HG03060 (cell line): Measurements from ENCODE around the gene ZNF217.
"Not testable (repeated sequence)": the region's sequence is repeated elsewhere in the genome, so short reads cannot be mapped to it uniquely, and the experiment has no call there.

Experiments used
- ATAC-seq: cut with Tn5 transposase; IDR thresholded peaks from one replicate; pipeline ENCODE4 v1.9.1; 2021; ENCODE audit warnings: low read depth, moderate number of reproducible peaks; ENCODE audit not compliant: unreplicated experiment

Gene ZNF217

GRCh38 chr20:53622247-53623133 lies 28.9 kb upstream of the ZNF217 start:
- ATAC-seq: no peak

- no peak for ATAC-seq
Observed at GRCh38 chr20:53621482-53622246, 28.0 kb upstream of the ZNF217 start.

GRCh38 chr20:53618490-53619000 lies 24.9 kb upstream of the ZNF217 start:
- ATAC-seq: not testable (repeated sequence)

GRCh38 chr20:53617791-53618489 lies 24.3 kb upstream of the ZNF217 start:
- ATAC-seq: no peak

GRCh38 chr20:53616489-53616888 lies 22.9 kb upstream of the ZNF217 start:
- ATAC-seq: not testable (repeated sequence)

GRCh38 chr20:53613748-53614147 lies 20.1 kb upstream of the ZNF217 start:
- no peak for ATAC-seq

GRCh38 chr20:53612289-53612688 lies 18.6 kb upstream of the ZNF217 start:
- not testable (repeated sequence) for ATAC-seq

- ATAC-seq: no peak
Observed at GRCh38 chr20:53611449-53611894, 17.8 kb upstream of the ZNF217 start.

GRCh38 chr20:53609491-53610445 lies 16.1 kb upstream of the ZNF217 start:
- no peak for ATAC-seq

- no peak for ATAC-seq
Observed at GRCh38 chr20:53608456-53609452, 15.1 kb upstream of the ZNF217 start.

GRCh38 chr20:53608071-53608455 lies 14.4 kb upstream of the ZNF217 start:
- ATAC-seq: no peak

GRCh38 chr20:53606364-53606985 lies 12.8 kb upstream of the ZNF217 start:
- no peak for ATAC-seq

GRCh38 chr20:53605401-53605800 lies 11.8 kb upstream of the ZNF217 start:
- not testable (repeated sequence) for ATAC-seq

- ATAC-seq: not testable (repeated sequence)
Observed at GRCh38 chr20:53604846-53605245, 11.2 kb upstream of the ZNF217 start.

- no peak for ATAC-seq
Observed at GRCh38 chr20:53602661-53603060, 9.0 kb upstream of the ZNF217 start.

GRCh38 chr20:53599910-53600632 lies 6.4 kb upstream of the ZNF217 start:
- ATAC-seq: no peak

- no peak for ATAC-seq
Observed at GRCh38 chr20:53599378-53599777, 5.7 kb upstream of the ZNF217 start.
